Caco-2 (cell line): ENCODE results near the gene GZMA. TPM values are rescaled to one million over a fixed set of nuclear protein-coding genes. Genes with fewer than 3 reads are reported as not detected.
"Not testable (repeated sequence)": the region's sequence is repeated elsewhere in the genome, so short reads cannot be mapped to it uniquely, and the experiment has no call there.

Source experiments
- BruUV-seq: library from RNA; stranded (reverse); fragments of 400-500 nt; replicated peaks from 2 replicates; lab custom pipeline; 2021; lab: Mats Ljungman, UMichigan
- CTCF ChIA-PET: fragments of 300-600 bp; sonication (Branson Sonifier 250); formaldehyde crosslinking; loops from one replicate; lab custom pipeline; 2022; ENCODE audit warnings: antibody characterized with exemption; lab: Charles Lee
- POLR2A ChIA-PET: fragments of 300-600 bp; sonication (Branson Sonifier 250); formaldehyde crosslinking; loops from one replicate; lab custom pipeline; 2022; ENCODE audit warnings: antibody characterized with exemption; lab: Charles Lee
- DNase-seq, 2 experiments: peaks; one replicate each; pipeline versions ENCODE4 v3.0.0 to v3.0.0-alpha.2; 2020 to 2022
- H3K27me3 ChIP-seq: replicated peaks from 2 replicates; pipeline ENCODE4 v1.6.0; 2011; ENCODE audit warnings: low read length; ENCODE audit not compliant: control insufficient read depth, insufficient read depth
- H3K36me3 ChIP-seq: 2 replicates; pipeline ENCODE4 v1.5.1; 2011; ENCODE audit warnings: low read length; ENCODE audit not compliant: control insufficient read depth, insufficient read depth
- H3K4me1 ChIP-seq: fragments of 250-450 bp; sonication (Bioruptor Pico); 2 replicates; pipeline ENCODE4 v1.5.1; 2020; ENCODE audit warnings: mild to moderate bottlenecking
- H3K4me3 ChIP-seq: 2 replicates; pipeline ENCODE4 v1.5.1; 2011; ENCODE audit warnings: low read depth, mild to moderate bottlenecking, control low read depth, low read length
- H3K9me3 ChIP-seq: fragments of 250-450 bp; sonication (Bioruptor Pico); 2 replicates; pipeline ENCODE4 v1.5.1; 2020; ENCODE audit warnings: mild to moderate bottlenecking, moderate library complexity
- H3K27ac Mint-ChIP-seq: one replicate; pipeline ENCODE4 v1.8.0; 2022; ENCODE audit warnings: mixed read lengths; ENCODE audit not compliant: unreplicated experiment
- H3K27me3 Mint-ChIP-seq: one replicate; pipeline ENCODE4 v1.8.0; 2022; ENCODE audit warnings: mixed read lengths; ENCODE audit not compliant: insufficient read depth, unreplicated experiment
- H3K36me3 Mint-ChIP-seq: one replicate; pipeline ENCODE4 v1.8.0; 2022; ENCODE audit warnings: mild to moderate bottlenecking, mixed read lengths; ENCODE audit not compliant: insufficient read depth, unreplicated experiment
- H3K4me1 Mint-ChIP-seq: one replicate; pipeline ENCODE4 v1.8.0; 2022; ENCODE audit warnings: low read depth, mixed read lengths; ENCODE audit not compliant: unreplicated experiment
- H3K4me3 Mint-ChIP-seq: one replicate; pipeline ENCODE4 v1.8.0; 2022; ENCODE audit warnings: mild to moderate bottlenecking, moderate library complexity, mixed read lengths; ENCODE audit not compliant: unreplicated experiment
- H3K9me3 Mint-ChIP-seq: one replicate; pipeline ENCODE4 v1.8.0; 2022; ENCODE audit warnings: mixed read lengths; ENCODE audit not compliant: unreplicated experiment
- CTCF ChIP-seq, 2 experiments: fragments of 200-600 bp in 1 of 2; IDR thresholded peaks; 1 replicate in 1 of 2; 2 replicates in 1 of 2; pipeline versions ENCODE4 v1.5.1 to v1.8.0; 2011 to 2022; ENCODE audit warnings: antibody characterized with exemption in 1 of 2, control low read depth in 1 of 2, inconsistent platforms in 1 of 2, low read depth in 1 of 2, low read length in 1 of 2, mild to moderate bottlenecking in 1 of 2, moderate library complexity in 1 of 2; ENCODE audit not compliant: insufficient read depth in 1 of 2, severe bottlenecking in 1 of 2, unreplicated experiment in 1 of 2
- intact Hi-C: fragments of 100-400 bp; cut with micrococcal nuclease; formaldehyde crosslinking; loops from one replicate; pipeline ENCODE4 v1.10.0; 2022; ENCODE audit not compliant: unreplicated experiment
- total RNA-seq: library from RNA; stranded (reverse); gene quantifications from 2 replicates; pipeline ENCODE4 v1.2.3, GENCODE V29; 2022

The GZMA gene
- total RNA-seq, 1 experiment from 2014 or later: not detected

GRCh38 chr5:55096182-55096581 is 6.3 kb upstream of the GZMA start:
- H3K36me3 ChIP-seq: no peaks in the 10 kb centered on the region
- Mint-ChIP-seq H3K4me3 (no peak overlapping the region), H3K4me1 (no peaks in the 10 kb centered on the region), H3K9me3 (no peaks in the 10 kb centered on the region), H3K36me3 (no peaks in the 10 kb centered on the region), H3K27me3 (peaks cover 14% of the 10 kb centered on the region), H3K27ac (no peak overlapping the region)
- H3K4me3 ChIP-seq: no peak overlapping the region
- TF ChIP-seq CTCF (IDR thresholded peaks at IDR 0.05; ENCODE audit: insufficient read depth in 1 of 2, low read depth in 1 of 2, low read length in 1 of 2, severe bottlenecking in 1 of 2, unreplicated experiment in 1 of 2): no peak
- ChIA-PET CTCF (no interaction called here), POLR2A (no interaction called here)
- H3K4me1 ChIP-seq: no peaks in the 10 kb centered on the region
- intact Hi-C loops: no loop called here
- no TSS peak for BruUV-seq
- no peak for DNase-seq
- no peaks in the 10 kb centered on the region; the same call in 1 of the 2 replicates for H3K27me3 ChIP-seq
- H3K9me3 ChIP-seq: 0 out of 2 replicates have a peak, but pooled peaks cover 1% of the 10 kb centered on the region

GRCh38 chr5:55096861-55097260 is 5.6 kb upstream of the GZMA start:
- ChIA-PET CTCF (no interaction called here), POLR2A (no interaction called here)
- Histone ChIP-seq H3K27me3 (no peaks in the 10 kb centered on the region; the same call in 1 of the 2 replicates), H3K36me3 (no peaks in the 10 kb centered on the region), H3K4me3 (no peak overlapping the region), H3K9me3 (no peaks in the 10 kb centered on the region), H3K4me1 (no peaks in the 10 kb centered on the region)
- Mint-ChIP-seq H3K4me3 (no peak overlapping the region), H3K27me3 (peaks cover 14% of the 10 kb centered on the region), H3K9me3 (no peaks in the 10 kb centered on the region), H3K4me1 (no peaks in the 10 kb centered on the region), H3K27ac (no peak overlapping the region), H3K36me3 (no peaks in the 10 kb centered on the region)
- intact Hi-C loops: no loop called here
- no peak for DNase-seq
- no peak for TF ChIP-seq CTCF (IDR thresholded peaks at IDR 0.05; ENCODE audit: insufficient read depth in 1 of 2, low read depth in 1 of 2, low read length in 1 of 2, severe bottlenecking in 1 of 2, unreplicated experiment in 1 of 2)
- BruUV-seq: no TSS peak

- H3K9me3 Mint-ChIP-seq, H3K4me3 ChIP-seq, H3K36me3 Mint-ChIP-seq, CTCF ChIA-PET, H3K36me3 ChIP-seq, DNase-seq, H3K27me3 ChIP-seq, H3K4me1 Mint-ChIP-seq, POLR2A ChIA-PET, intact Hi-C loops, H3K27ac Mint-ChIP-seq, H3K4me1 ChIP-seq, H3K4me3 Mint-ChIP-seq, H3K9me3 ChIP-seq, BruUV-seq: not testable (repeated sequence)
- H3K27me3 Mint-ChIP-seq: peaks cover 14% of the 10 kb centered on the region
These were observed 1.3 kb upstream of the GZMA start for GRCh38 chr5:55101148-55101547.
